ENCODE data around the gene MPHOSPH6.
"Not testable (repeated sequence)": the region's sequence is repeated elsewhere in the genome, so short reads cannot be mapped to it uniquely, and the experiment has no call there.

MPHOSPH6 gene

DNA sequence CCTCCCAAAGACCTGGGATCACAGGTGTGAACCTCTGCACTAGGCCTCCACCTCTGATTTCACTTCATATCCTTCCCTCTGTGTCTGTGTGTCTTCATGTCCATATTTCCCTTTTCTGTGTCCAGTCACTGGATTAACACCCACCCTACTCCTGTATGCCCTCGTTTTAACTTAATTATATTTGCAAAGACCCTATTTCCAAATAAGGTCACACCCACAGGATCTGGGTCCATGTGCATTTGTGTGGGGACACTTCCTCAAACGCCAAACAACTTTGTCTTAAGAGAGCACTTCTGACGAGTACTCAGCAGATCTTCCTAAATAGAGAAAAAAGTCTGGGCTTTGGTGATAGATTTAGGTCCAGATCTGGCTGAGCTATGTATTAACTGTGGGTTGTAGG, 56.3 kb downstream of the MPHOSPH6 start:
- DNase-seq, result no peak

DNA sequence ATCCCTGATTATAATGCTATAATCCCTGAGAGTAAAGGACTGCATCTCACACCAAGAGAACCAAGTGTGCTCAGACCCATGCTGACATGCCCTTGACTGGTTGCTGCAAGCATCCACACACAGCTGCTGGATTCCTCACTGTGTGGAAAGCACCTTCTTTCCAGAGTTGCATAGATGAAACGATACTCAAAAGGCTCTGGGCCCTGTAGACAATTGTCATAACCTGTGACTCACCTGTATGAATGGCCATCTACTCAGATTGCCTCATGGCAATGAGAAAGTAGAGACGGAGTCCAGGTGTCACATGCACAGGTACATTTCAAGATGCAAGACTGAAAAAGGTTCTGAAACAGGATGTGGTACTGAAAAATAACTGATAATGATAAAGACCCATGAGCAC, 58.1 kb downstream of the MPHOSPH6 start:
- no peak for DNase-seq

DNA sequence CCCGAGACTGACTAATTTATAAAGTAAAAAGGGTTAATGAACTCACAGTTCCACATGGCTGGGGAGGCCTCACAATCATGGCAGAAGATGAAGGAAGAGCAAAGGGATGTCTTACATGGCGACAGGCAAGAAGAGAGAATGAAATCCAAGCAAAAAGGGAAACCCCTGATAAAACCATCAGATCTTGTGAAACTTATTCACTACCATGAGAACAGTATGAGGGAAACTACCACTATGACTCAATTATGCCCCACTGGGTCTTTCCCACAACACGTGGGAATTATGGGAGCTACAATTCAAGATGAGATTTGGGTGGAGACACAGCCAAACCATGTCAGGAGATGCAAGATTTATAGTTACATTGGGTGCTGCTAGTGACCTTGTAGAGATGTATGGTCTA, 60.8 kb downstream of the MPHOSPH6 start:
- not testable (repeated sequence) for DNase-seq

- no peak for DNase-seq
Observed at GRCh38 chr16:82108774-82109173, 61.2 kb downstream of the MPHOSPH6 start.

GRCh38 chr16:82108100-82108499, 61.9 kb downstream of the MPHOSPH6 start:
- DNase-seq, result no peak

- DNase-seq, result no peak
Observed at GRCh38 chr16:82105107-82105506, 64.9 kb downstream of the MPHOSPH6 start.

Measured in CD4-positive, alpha-beta T cell treated with Interleukin-15 for 1 hour (primary cell).